Mucosa of descending colon (tissue), 3 donors: Measurements from ENCODE around the gene TAS1R1. TPM values are rescaled to one million over a fixed set of nuclear protein-coding genes. Genes with fewer than 3 reads are reported as not detected.

Source experiments
- ATAC-seq: fragments of 200-7000 bp; cut with Tn5 transposase; one replicate; pipeline ENCODE4 v1.9.1; 2020; ENCODE audit warnings: mild to moderate bottlenecking, moderate library complexity
- DNase-seq, 3 donors: peaks; one replicate each; pipeline ENCODE4 v3.0.0-alpha.2; 2020
- H3K36me3 ChIP-seq: fragments of 200-600 bp; one replicate; pipeline ENCODE4 v1.8.0; 2021; ENCODE audit warnings: low read depth, mild to moderate bottlenecking
- H3K4me1 ChIP-seq: fragments of 200-600 bp; one replicate; pipeline ENCODE4 v1.8.0; 2021; ENCODE audit warnings: low read depth, mild to moderate bottlenecking
- H3K4me3 ChIP-seq: fragments of 200-600 bp; one replicate; pipeline ENCODE4 v1.8.0; 2021; ENCODE audit warnings: mild to moderate bottlenecking
- H3K9me3 ChIP-seq: fragments of 200-600 bp; one replicate; pipeline ENCODE4 v1.8.0; 2021; ENCODE audit warnings: mild to moderate bottlenecking
- CTCF ChIP-seq: fragments of 200-600 bp; IDR thresholded peaks from one replicate; pipeline ENCODE4 v1.8.0; 2022; ENCODE audit warnings: antibody characterized with exemption, mild to moderate bottlenecking
- intact Hi-C, 2 donors: fragments of 100-400 bp; cut with DNase I in 1 of 2; cut with micrococcal nuclease in 1 of 2; formaldehyde crosslinking; loops; one replicate each; pipeline versions ENCODE4 v1.11.0 to v1.11.1; 2022; cut with DNase I, micrococcal nuclease
- total RNA-seq, 3 donors: library from RNA; stranded (reverse); fragmentation: NEBNext Ultra II Directional in 2 of 3; extraction: Animal tissue kit (Norgen Biotek cat#: 25700) in 2 of 3; gene quantifications; one replicate each; pipeline versions ENCODE4 v1.2.1 to v1.2.4, GENCODE V29; 2021 to 2023
- donor health status: DM: no; HTN: no; CAD: no; lungs with moderate emphysema.
- donor health status: DM: no; HTN: no; CAD: no.
- donor health status: DM: no; HTN: yes; CAD: no.

Gene TAS1R1
- total RNA-seq, 3 donors from 2014 or later: 0.13 to 0.14 TPM; not detected in 1

GRCh38 chr1:6515771-6516170 lies 39.3 kb upstream of the TAS1R1 start:
- ATAC-seq (no peak), DNase-seq (no peak)
- TF ChIP-seq CTCF: no peak
- H3K4me1 ChIP-seq: no peaks in the 10 kb centered on the region
- no peaks in the 10 kb centered on the region for H3K36me3 ChIP-seq
- H3K9me3 ChIP-seq: no peaks in the 10 kb centered on the region
- no peak overlapping the region for H3K4me3 ChIP-seq
- intact Hi-C loops: no loop called here

- Histone ChIP-seq H3K9me3 (no peaks in the 10 kb centered on the region), H3K4me1 (no peaks in the 10 kb centered on the region), H3K36me3 (no peaks in the 10 kb centered on the region), H3K4me3 (no peak overlapping the region)
- TF ChIP-seq CTCF: no peak
- DNase-seq (peak in 1 of 3 donors; percentile 14), ATAC-seq (no peak)
- intact Hi-C loops: no loop called here
Observed at GRCh38 chr1:6517435-6517851, 37.7 kb upstream of the TAS1R1 start.

- TF ChIP-seq CTCF: no peak
- H3K4me1 ChIP-seq: no peaks in the 10 kb centered on the region
- intact Hi-C loops: no loop called here
- no peaks in the 10 kb centered on the region for H3K36me3 ChIP-seq
- no peak overlapping the region for H3K4me3 ChIP-seq
- ATAC-seq (no peak), DNase-seq (peak in 1 of 3 donors; percentile 35)
- H3K9me3 ChIP-seq: no peaks in the 10 kb centered on the region
Observed at GRCh38 chr1:6519491-6519934, 35.6 kb upstream of the TAS1R1 start.

GRCh38 chr1:6519935-6520671 lies 35.0 kb upstream of the TAS1R1 start:
- intact Hi-C loops: no loop called here
- Histone ChIP-seq H3K9me3 (no peaks in the 10 kb centered on the region), H3K36me3 (no peaks in the 10 kb centered on the region), H3K4me3 (no peak overlapping the region), H3K4me1 (no peaks in the 10 kb centered on the region)
- peak in 1 of 3 donors; percentile 42 for DNase-seq
- TF ChIP-seq CTCF: no peak
- no peak for ATAC-seq

GRCh38 chr1:6521536-6521935 lies 33.6 kb upstream of the TAS1R1 start:
- ATAC-seq: no peak
- Histone ChIP-seq H3K36me3 (no peaks in the 10 kb centered on the region), H3K9me3 (no peaks in the 10 kb centered on the region), H3K4me3 (no peak overlapping the region), H3K4me1 (no peaks in the 10 kb centered on the region)
- intact Hi-C loops: no loop called here
- TF ChIP-seq CTCF: no peak
- DNase-seq: no peak
